ENCODE measurements around the gene CNNM2. TPM values are rescaled to one million over a fixed set of nuclear protein-coding genes. Genes with fewer than 3 reads are reported as not detected.
"Not testable (repeated sequence)": the region's sequence is repeated elsewhere in the genome, so short reads cannot be mapped to it uniquely, and the experiment has no call there.

CNNM2 gene
- total RNA-seq, 2 experiments from 2014 or later: 10.9 to 12.3 TPM

GRCh38 chr10:102996876-102997275, 78.8 kb downstream of the CNNM2 start:
- no peaks in the 10 kb centered on the region for H3K27me3 Mint-ChIP-seq
- H3K27ac Mint-ChIP-seq: no peak overlapping the region
- ATAC-seq (ENCODE audit: low read depth) (no peak), DNase-seq (no peak)
- POLR2A ChIA-PET: interaction anchor here (0.6 kb wide), 1 partner anchor 199 kb away, joined by 3 read pairs; no protein-coding TSS in a partner anchor
- peaks cover 3% of the 10 kb centered on the region for H3K9me3 Mint-ChIP-seq
- peaks cover 7% of the 10 kb centered on the region for H3K4me1 Mint-ChIP-seq
- no peak overlapping the region for H3K4me3 Mint-ChIP-seq
- H3K36me3 Mint-ChIP-seq: peaks cover 2% of the 10 kb centered on the region

DNA sequence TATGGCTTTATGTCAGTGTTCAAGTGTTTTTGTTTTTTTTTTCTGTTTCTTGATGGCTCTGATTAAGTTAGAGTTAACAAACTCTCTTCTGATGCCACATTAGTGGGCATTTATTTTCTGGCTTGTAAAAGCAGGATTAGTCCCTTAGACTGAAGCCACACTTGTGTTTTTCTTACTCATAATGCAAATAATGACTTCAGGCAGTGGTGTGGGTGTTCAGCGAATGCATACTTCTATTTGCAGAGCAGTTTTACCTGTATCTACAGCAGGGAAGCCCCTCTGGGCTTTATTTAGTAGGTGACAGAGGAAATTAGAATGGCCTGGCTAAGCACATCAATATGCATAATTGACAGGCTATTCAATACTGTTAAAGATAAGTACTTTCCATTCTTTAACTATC, 79.9 kb downstream of the CNNM2 start:
- Mint-ChIP-seq H3K27me3 (no peaks in the 10 kb centered on the region), H3K36me3 (peaks cover 2% of the 10 kb centered on the region), H3K4me3 (no peak overlapping the region), H3K27ac (no peak overlapping the region), H3K4me1 (peaks cover 10% of the 10 kb centered on the region), H3K9me3 (peaks cover 3% of the 10 kb centered on the region)
- POLR2A ChIA-PET: no interaction called here
- ATAC-seq (ENCODE audit: low read depth) (no peak), DNase-seq (no peak)

GRCh38 chr10:102998399-102998907, 80.4 kb downstream of the CNNM2 start:
- POLR2A ChIA-PET: no interaction called here
- DNase-seq: no peak
- no peak overlapping the region for H3K27ac Mint-ChIP-seq
- peaks cover 2% of the 10 kb centered on the region for H3K36me3 Mint-ChIP-seq
- ATAC-seq (ENCODE audit: low read depth): no peak
- H3K4me3 Mint-ChIP-seq: no peak overlapping the region
- H3K4me1 Mint-ChIP-seq: peaks cover 10% of the 10 kb centered on the region
- peaks cover 3% of the 10 kb centered on the region for H3K9me3 Mint-ChIP-seq
- no peaks in the 10 kb centered on the region for H3K27me3 Mint-ChIP-seq

DNA sequence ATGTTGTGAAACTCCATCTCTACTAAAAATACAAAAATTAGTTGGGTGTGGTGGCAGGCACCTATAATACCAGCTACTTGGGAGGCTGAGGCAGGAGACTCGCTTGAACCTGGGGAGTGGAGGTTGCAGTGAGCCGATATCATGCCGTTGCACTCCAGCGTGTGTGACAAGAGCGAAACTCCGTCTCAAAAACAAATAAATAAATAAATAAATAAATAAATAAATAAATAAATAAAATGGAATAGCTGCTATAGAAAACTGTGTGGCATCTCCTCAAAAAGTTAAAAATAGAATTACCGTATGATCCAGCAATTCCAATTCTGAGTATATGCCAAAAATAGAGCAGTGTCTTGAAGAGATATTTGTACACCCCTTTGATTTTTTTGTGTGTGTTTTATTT, 82.0 kb downstream of the CNNM2 start:
- POLR2A ChIA-PET; H3K27ac Mint-ChIP-seq; H3K9me3 Mint-ChIP-seq; DNase-seq; ATAC-seq (ENCODE audit: low read depth); H3K36me3 Mint-ChIP-seq; H3K27me3 Mint-ChIP-seq; H3K4me3 Mint-ChIP-seq; H3K4me1 Mint-ChIP-seq: not testable (repeated sequence)

DNA sequence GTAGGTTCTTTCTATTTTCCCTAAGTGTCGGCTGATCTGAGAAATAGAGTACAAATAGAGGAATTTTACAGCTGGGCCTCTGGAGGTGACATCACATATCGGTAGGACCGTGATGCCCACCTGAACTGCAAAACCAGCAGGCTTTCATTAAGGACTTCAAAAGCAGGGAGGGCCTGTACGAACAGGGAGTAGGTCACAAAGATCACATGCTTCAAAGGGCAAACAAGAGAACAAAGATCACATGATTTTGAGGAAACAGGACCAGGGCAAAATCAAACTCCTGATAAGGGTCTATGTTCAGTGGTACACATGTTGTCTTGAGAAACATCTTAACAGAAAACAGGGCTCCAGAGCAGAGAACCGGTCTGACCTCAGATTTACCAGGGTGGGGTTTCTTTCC, 88.9 kb downstream of the CNNM2 start:
- ATAC-seq (ENCODE audit: low read depth): no peak
- H3K27ac Mint-ChIP-seq: no peak overlapping the region
- H3K9me3 Mint-ChIP-seq: peaks cover 3% of the 10 kb centered on the region
- no peak for DNase-seq
- peaks cover 2% of the 10 kb centered on the region for H3K4me1 Mint-ChIP-seq
- H3K27me3 Mint-ChIP-seq: no peaks in the 10 kb centered on the region
- peaks cover 3% of the 10 kb centered on the region for H3K36me3 Mint-ChIP-seq
- H3K4me3 Mint-ChIP-seq: no peak overlapping the region
- POLR2A ChIA-PET: no interaction called here

DNA sequence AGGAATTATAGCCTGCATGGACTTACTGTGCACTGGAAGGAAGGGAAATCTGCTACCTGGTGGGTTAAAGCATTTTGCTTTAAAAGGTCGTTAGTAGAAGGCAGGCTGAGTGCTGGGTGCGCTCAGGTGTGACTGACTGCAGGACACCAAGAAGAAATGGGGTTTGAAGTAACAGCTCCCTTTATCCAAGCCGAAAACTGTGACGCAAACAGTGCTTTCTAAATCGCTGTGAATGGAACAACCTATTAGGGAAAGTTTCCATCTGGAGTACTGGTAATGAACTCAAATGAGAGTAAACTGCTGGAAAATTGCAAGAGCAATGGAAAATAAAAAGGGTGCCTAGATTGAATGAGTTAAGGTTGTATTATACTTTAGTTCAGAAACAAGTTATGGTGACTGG, 95.3 kb downstream of the CNNM2 start:
- POLR2A ChIA-PET: no interaction called here
- H3K9me3 Mint-ChIP-seq: no peaks in the 10 kb centered on the region
- H3K27me3 Mint-ChIP-seq: no peaks in the 10 kb centered on the region
- no peak overlapping the region for H3K27ac Mint-ChIP-seq
- H3K36me3 Mint-ChIP-seq: no peaks in the 10 kb centered on the region
- no peak for DNase-seq
- H3K4me3 Mint-ChIP-seq: no peak overlapping the region
- no peak for ATAC-seq (ENCODE audit: low read depth)
- H3K4me1 Mint-ChIP-seq: no peaks in the 10 kb centered on the region

- no peaks in the 10 kb centered on the region for H3K4me1 Mint-ChIP-seq
- H3K4me3 Mint-ChIP-seq: no peak overlapping the region
- H3K9me3 Mint-ChIP-seq: no peaks in the 10 kb centered on the region
- POLR2A ChIA-PET: no interaction called here
- ATAC-seq (ENCODE audit: low read depth) (no peak), DNase-seq (no peak)
- no peaks in the 10 kb centered on the region for H3K36me3 Mint-ChIP-seq
- H3K27ac Mint-ChIP-seq: no peak overlapping the region
- H3K27me3 Mint-ChIP-seq: no peaks in the 10 kb centered on the region
Observed at GRCh38 chr10:103019425-103019824, 101.3 kb downstream of the CNNM2 start.

GRCh38 chr10:103021150-103021899, 103.2 kb downstream of the CNNM2 start:
- POLR2A ChIA-PET: no interaction called here
- Mint-ChIP-seq H3K27me3 (no peaks in the 10 kb centered on the region), H3K9me3 (no peaks in the 10 kb centered on the region), H3K4me3 (no peak overlapping the region), H3K4me1 (no peaks in the 10 kb centered on the region), H3K27ac (no peak overlapping the region), H3K36me3 (no peaks in the 10 kb centered on the region)
- DNase-seq (no peak), ATAC-seq (ENCODE audit: low read depth) (no peak)

GRCh38 chr10:103021900-103022293, 103.8 kb downstream of the CNNM2 start:
- ATAC-seq (ENCODE audit: low read depth) (no peak), DNase-seq (no peak)
- POLR2A ChIA-PET: no interaction called here
- Mint-ChIP-seq H3K4me1 (no peaks in the 10 kb centered on the region), H3K4me3 (no peak overlapping the region), H3K9me3 (no peaks in the 10 kb centered on the region), H3K36me3 (no peaks in the 10 kb centered on the region), H3K27me3 (no peaks in the 10 kb centered on the region), H3K27ac (no peak overlapping the region)

GRCh38 chr10:103025696-103026095, 107.6 kb downstream of the CNNM2 start:
- H3K9me3 Mint-ChIP-seq: no peaks in the 10 kb centered on the region
- H3K4me1 Mint-ChIP-seq: no peaks in the 10 kb centered on the region
- POLR2A ChIA-PET: no interaction called here
- DNase-seq (no peak), ATAC-seq (ENCODE audit: low read depth) (no peak)
- H3K27ac Mint-ChIP-seq: no peak overlapping the region
- H3K27me3 Mint-ChIP-seq: no peaks in the 10 kb centered on the region
- peaks cover 2% of the 10 kb centered on the region for H3K36me3 Mint-ChIP-seq
- no peak overlapping the region for H3K4me3 Mint-ChIP-seq

DNA sequence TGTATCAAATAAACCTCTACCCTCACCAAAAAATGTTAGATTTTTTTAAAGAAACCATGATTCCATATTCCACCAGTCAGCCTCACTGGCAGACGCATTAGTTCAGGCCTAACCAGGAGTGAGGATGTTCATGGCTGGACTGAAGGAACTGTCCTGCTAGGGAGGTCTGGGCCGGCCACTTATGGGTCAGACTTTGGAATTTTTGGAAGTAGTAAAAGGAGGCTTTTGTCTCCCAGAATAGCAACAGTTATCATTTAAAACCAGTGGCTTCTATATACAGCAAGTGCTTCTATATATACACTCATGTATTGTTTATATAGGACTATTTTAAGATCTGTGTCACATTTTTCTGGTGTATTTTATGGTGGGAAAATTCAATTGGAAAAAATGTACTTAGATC, 120.5 kb downstream of the CNNM2 start:
- Mint-ChIP-seq H3K4me3 (no peak overlapping the region), H3K4me1 (no peaks in the 10 kb centered on the region), H3K36me3 (no peaks in the 10 kb centered on the region), H3K27me3 (peaks cover 2% of the 10 kb centered on the region), H3K9me3 (no peaks in the 10 kb centered on the region), H3K27ac (no peak overlapping the region)
- POLR2A ChIA-PET: no interaction called here
- DNase-seq (no peak), ATAC-seq (ENCODE audit: low read depth) (no peak)

DNA sequence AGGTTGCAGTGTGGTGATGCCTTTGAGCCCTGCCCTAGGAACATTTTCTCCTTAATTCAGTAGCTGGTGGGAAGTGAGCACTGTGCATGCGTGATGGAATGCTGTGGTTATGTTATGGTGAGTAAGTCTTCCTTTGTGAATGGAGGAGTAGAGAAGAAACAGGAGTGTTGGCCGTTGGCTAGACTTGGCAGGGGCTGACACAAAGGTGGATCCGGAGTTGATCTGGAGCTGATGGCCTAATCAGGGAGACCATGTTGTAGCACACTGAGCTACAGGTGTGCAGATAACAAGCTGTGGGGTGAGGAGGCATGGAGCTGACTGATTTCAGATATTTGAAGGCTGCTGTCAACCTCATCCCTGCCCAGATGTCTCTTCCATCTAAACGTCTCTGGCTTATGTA, 122.3 kb downstream of the CNNM2 start:
- no peak for DNase-seq
- no peak overlapping the region for H3K27ac Mint-ChIP-seq
- ATAC-seq (ENCODE audit: low read depth): no peak
- H3K9me3 Mint-ChIP-seq: no peaks in the 10 kb centered on the region
- H3K4me3 Mint-ChIP-seq: no peak overlapping the region
- H3K4me1 Mint-ChIP-seq: no peaks in the 10 kb centered on the region
- POLR2A ChIA-PET: no interaction called here
- no peaks in the 10 kb centered on the region for H3K36me3 Mint-ChIP-seq
- no peaks in the 10 kb centered on the region for H3K27me3 Mint-ChIP-seq

- no peak overlapping the region for H3K27ac Mint-ChIP-seq
- POLR2A ChIA-PET: no interaction called here
- H3K9me3 Mint-ChIP-seq: no peaks in the 10 kb centered on the region
- no peaks in the 10 kb centered on the region for H3K27me3 Mint-ChIP-seq
- H3K36me3 Mint-ChIP-seq: no peaks in the 10 kb centered on the region
- H3K4me3 Mint-ChIP-seq: no peak overlapping the region
- ATAC-seq (ENCODE audit: low read depth) (no peak), DNase-seq (no peak)
- no peaks in the 10 kb centered on the region for H3K4me1 Mint-ChIP-seq
Observed at GRCh38 chr10:103041391-103041790, 123.3 kb downstream of the CNNM2 start.

- Mint-ChIP-seq H3K4me1 (no peaks in the 10 kb centered on the region), H3K27me3 (no peaks in the 10 kb centered on the region), H3K27ac (no peak overlapping the region), H3K4me3 (no peak overlapping the region), H3K9me3 (no peaks in the 10 kb centered on the region), H3K36me3 (no peaks in the 10 kb centered on the region)
- POLR2A ChIA-PET: no interaction called here
- DNase-seq: no peak
- no peak for ATAC-seq (ENCODE audit: low read depth)
Observed at GRCh38 chr10:103042129-103042528, 124.0 kb downstream of the CNNM2 start.
